Left cardiac atrium (tissue), 4 donors: Measurements from ENCODE around the gene KCNT1. TPM values are rescaled to one million over a fixed set of nuclear protein-coding genes. Genes with fewer than 3 reads are reported as not detected.
"Not testable (repeated sequence)": the region's sequence is repeated elsewhere in the genome, so short reads cannot be mapped to it uniquely, and the experiment has no call there.

ENCODE experiments used
- ATAC-seq, 2 donors: fragments of 200-7000 bp; cut with Tn5 transposase; one replicate each; pipeline ENCODE4 v1.9.1; 2020; ENCODE audit warnings: mild to moderate bottlenecking in 2 of 2, moderate library complexity in 2 of 2
- DNase-seq: peaks from one replicate; pipeline ENCODE4 v3.0.0-alpha.2; 2020
- intact Hi-C, 2 donors: fragments of 100-400 bp; cut with DNase I; formaldehyde crosslinking; loops; one replicate each; pipeline versions ENCODE4 v1.14.1 to v1.15.1; 2022 to 2023
- total RNA-seq, 2 donors: library from RNA; stranded (reverse); fragmentation: NEBNext Ultra II Directional; extraction: Animal tissue kit (Norgen Biotek cat#: 25700); gene quantifications; one replicate each; pipeline ENCODE4 v1.2.1, GENCODE V29; 2021
- donor health status: DM: no; HTN: yes; CAD: no.
- donor health status: DM: no; HTN: yes; CAD: no; lungs with severe emphysema.
- donor health status: DM: yes; HTN: yes; CAD: no.
- donor health status: Dilated cardiomyopathy.

Gene KCNT1
- total RNA-seq, 2 donors from 2014 or later: 0.24 to 1.2 TPM

GRCh38 chr9:135670721-135671590 is 31.0 kb upstream of the KCNT1 start:
- no peak for DNase-seq
- ATAC-seq: no peak
- intact Hi-C loops: no loop called here

GRCh38 chr9:135671591-135672041 is 30.4 kb upstream of the KCNT1 start:
- no peak for DNase-seq
- ATAC-seq: no peak
- intact Hi-C loops: no loop called here

- intact Hi-C loops, DNase-seq, ATAC-seq: not testable (repeated sequence)
These were observed 29.2 kb upstream of the KCNT1 start for GRCh38 chr9:135672786-135673185.

- intact Hi-C loops: no loop called here
- DNase-seq (no peak), ATAC-seq (no peak)
These were observed 28.0 kb upstream of the KCNT1 start for GRCh38 chr9:135673941-135674340.

- no peak for DNase-seq
- intact Hi-C loops: no loop called here
- no peak for ATAC-seq
These were observed 27.0 kb upstream of the KCNT1 start for GRCh38 chr9:135674977-135675376.

- ATAC-seq (no peak), DNase-seq (no peak)
- intact Hi-C loops: no loop called here
These were observed 25.1 kb upstream of the KCNT1 start for GRCh38 chr9:135676891-135677290.

- intact Hi-C loops: no loop called here
- no peak for ATAC-seq
These were observed 24.3 kb upstream of the KCNT1 start for GRCh38 chr9:135677641-135678168.

GRCh38 chr9:135678236-135679017 is 23.6 kb upstream of the KCNT1 start:
- ATAC-seq: no peak
- DNase-seq: no peak

More at GRCh38 chr9:135677641-135678168, 24.3 kb upstream of the KCNT1 start:
- no peak for DNase-seq

GRCh38 chr9:135680056-135680455 is 21.9 kb upstream of the KCNT1 start:
- ATAC-seq: no peak
- intact Hi-C loops: no loop called here

More at GRCh38 chr9:135678236-135679017, 23.6 kb upstream of the KCNT1 start:
- intact Hi-C loops: no loop called here

GRCh38 chr9:135681161-135681560 is 20.8 kb upstream of the KCNT1 start:
- intact Hi-C loops: no loop called here
- no peak for ATAC-seq
- no peak for DNase-seq

More at GRCh38 chr9:135680056-135680455, 21.9 kb upstream of the KCNT1 start:
- DNase-seq: no peak

- ATAC-seq: no peak
- intact Hi-C loops: no loop called here
- no peak for DNase-seq
These were observed 18.5 kb upstream of the KCNT1 start for GRCh38 chr9:135683401-135684034.

- ATAC-seq (no peak), DNase-seq (no peak)
- intact Hi-C loops: no loop called here
These were observed 17.3 kb upstream of the KCNT1 start for GRCh38 chr9:135684691-135685090.

GRCh38 chr9:135687216-135687615 is 14.8 kb upstream of the KCNT1 start:
- intact Hi-C loops: no loop called here
- DNase-seq (no peak), ATAC-seq (no peak)

GRCh38 chr9:135689011-135689410 is 13.0 kb upstream of the KCNT1 start:
- no peak for DNase-seq
- intact Hi-C loops: no loop called here
- ATAC-seq: no peak

GRCh38 chr9:135690836-135691570 is 11.0 kb upstream of the KCNT1 start:
- no peak for ATAC-seq
- intact Hi-C loops: no loop called here
- DNase-seq: no peak

- DNase-seq (no peak), ATAC-seq (no peak)
- intact Hi-C loops: no loop called here
These were observed 9.6 kb upstream of the KCNT1 start for GRCh38 chr9:135692410-135692809.

- ATAC-seq (no peak), DNase-seq (no peak)
- intact Hi-C loops: no loop called here
These were observed 8.7 kb upstream of the KCNT1 start for GRCh38 chr9:135693265-135693664.

GRCh38 chr9:135693771-135694170 is 8.2 kb upstream of the KCNT1 start:
- DNase-seq (no peak), ATAC-seq (no peak)
- intact Hi-C loops: no loop called here

- ATAC-seq: no peak
- no peak for DNase-seq
- intact Hi-C loops: no loop called here
These were observed 7.6 kb upstream of the KCNT1 start for GRCh38 chr9:135694414-135694813.
